Measurements from ENCODE around the gene TM9SF4.
"Not testable (repeated sequence)": the region's sequence is repeated elsewhere in the genome, so short reads cannot be mapped to it uniquely, and the experiment has no call there.

TM9SF4 gene

GRCh38 chr20:32167552-32167951 lies 58.0 kb downstream of the TM9SF4 start:
- Histone ChIP-seq H4K8ac (ENCODE audit: low read length) (no peak overlapping the region), H2AFZ (ENCODE audit: low read depth, low read length) (no peak overlapping the region), H2AK5ac (ENCODE audit: low read length, severe bottlenecking) (no peak overlapping the region), H3K36me3 (ENCODE audit: control insufficient read depth in 1 of 2, insufficient read depth in 2 of 2, low read depth in 1 of 2, low read length in 2 of 2) (peaks cover 49 to 50% of the 10 kb centered on the region in 2 experiments), H2BK5ac (ENCODE audit: low read depth, low read length, poor library complexity, severe bottlenecking) (no peak overlapping the region), H3K9me3 (ENCODE audit: control insufficient read depth, low read length) (no peaks in the 10 kb centered on the region), H3K18ac (ENCODE audit: low read depth in 1 of 2, low read length in 2 of 2) (no peak overlapping the region), H2BK120ac (ENCODE audit: low read depth, low read length) (no peak overlapping the region), H3K4me3 (ENCODE audit: insufficient read depth in 1 of 2, low read depth in 1 of 2, low read length in 2 of 2) (no peak overlapping the region), H3K4me2 (ENCODE audit: low read length, poor library complexity, severe bottlenecking) (no peak overlapping the region), H2BK12ac (ENCODE audit: low read length in 2 of 2) (no peak overlapping the region), H3K4ac (ENCODE audit: low read depth in 1 of 2, low read length in 2 of 2) (no peak overlapping the region), H3K27me3 (ENCODE audit: control insufficient read depth in 1 of 2, insufficient read depth in 1 of 2, low read length in 2 of 2) (no peaks in the 10 kb centered on the region), H3K27ac (ENCODE audit: low read length, poor library complexity, severe bottlenecking) (no peak overlapping the region), H4K91ac (ENCODE audit: low read length) (no peak overlapping the region), H3K9ac (ENCODE audit: low read length) (no peak overlapping the region), H2BK15ac (ENCODE audit: low read depth, poor library complexity, severe bottlenecking) (no peak overlapping the region), H3K14ac (ENCODE audit: low read length in 2 of 2) (no peak overlapping the region), H3K79me1 (replicated peaks; ENCODE audit: low read length, poor library complexity, severe bottlenecking) (peaks cover 5% of the 10 kb centered on the region), H3K4me1 (ENCODE audit: control insufficient read depth, insufficient read depth, low read depth, low read length) (peaks cover 6% of the 10 kb centered on the region), H3K23ac (ENCODE audit: low read length in 2 of 2) (no peak overlapping the region)
- WGBS = 100% methylated on average over 3 of the region's 4 CpGs
- no peak for DNase-seq

DNA sequence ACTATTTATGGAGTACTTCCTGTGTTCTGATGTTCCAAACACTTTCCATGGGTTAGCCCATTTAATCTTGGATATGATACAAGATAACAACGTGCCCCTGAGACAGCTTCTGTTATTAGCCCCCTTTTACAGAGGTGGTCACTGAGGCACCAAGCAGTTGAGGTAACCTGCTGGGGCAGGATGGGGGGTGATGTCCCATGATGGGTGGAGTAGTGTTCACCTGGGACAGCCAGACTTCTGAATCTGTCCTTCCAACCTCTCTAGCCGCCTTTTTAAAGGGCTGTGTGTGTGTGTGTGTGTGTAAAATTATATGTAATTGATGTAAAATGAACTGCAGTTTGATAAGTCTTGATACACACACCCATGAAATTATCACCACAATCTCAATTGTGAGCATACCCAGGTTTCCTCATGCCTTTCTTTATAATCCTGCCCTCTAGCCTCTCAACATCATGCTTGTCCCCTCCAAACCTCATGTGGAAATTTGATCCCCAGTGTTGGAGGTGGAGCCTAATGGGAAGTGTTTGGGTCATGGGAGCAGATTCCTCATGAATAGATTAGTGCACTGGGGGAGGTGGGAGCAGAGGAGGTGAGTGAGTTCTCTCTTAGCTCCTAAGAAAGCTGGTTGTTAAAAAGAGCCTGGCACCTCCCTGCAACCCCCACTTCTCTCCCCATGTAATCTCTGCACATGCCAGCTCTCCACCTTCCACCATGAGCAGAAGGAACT lies 58.8 kb downstream of the TM9SF4 start:
- Histone ChIP-seq H2BK120ac (ENCODE audit: low read depth, low read length) (no peak overlapping the region), H4K8ac (ENCODE audit: low read length) (peak overlapping the region; percentile 45), H2AK5ac (ENCODE audit: low read length, severe bottlenecking) (no peak overlapping the region), H2BK12ac (ENCODE audit: low read length in 2 of 2) (peak overlapping the region in 1 of 2 experiments; percentile 45), H3K4me2 (ENCODE audit: low read length, poor library complexity, severe bottlenecking) (no peak overlapping the region), H3K4me3 (ENCODE audit: insufficient read depth in 1 of 2, low read depth in 1 of 2, low read length in 2 of 2) (no peak overlapping the region), H4K91ac (ENCODE audit: low read length) (no peak overlapping the region), H2BK5ac (ENCODE audit: low read depth, low read length, poor library complexity, severe bottlenecking) (no peak overlapping the region), H3K9me3 (ENCODE audit: control insufficient read depth, low read length) (no peaks in the 10 kb centered on the region), H3K27me3 (ENCODE audit: control insufficient read depth in 1 of 2, insufficient read depth in 1 of 2, low read length in 2 of 2) (no peaks in the 10 kb centered on the region), H3K4ac (ENCODE audit: low read depth in 1 of 2, low read length in 2 of 2) (peak overlapping the region in 1 of 2 experiments; percentile 19), H3K14ac (ENCODE audit: low read length in 2 of 2) (no peak overlapping the region), H2BK15ac (ENCODE audit: low read depth, poor library complexity, severe bottlenecking) (no peak overlapping the region), H3K18ac (ENCODE audit: low read depth in 1 of 2, low read length in 2 of 2) (peak overlapping the region in 1 of 2 experiments; percentile 37), H3K23ac (ENCODE audit: low read length in 2 of 2) (no peak overlapping the region), H3K9ac (ENCODE audit: low read length) (no peak overlapping the region), H3K36me3 (ENCODE audit: control insufficient read depth in 1 of 2, insufficient read depth in 2 of 2, low read depth in 1 of 2, low read length in 2 of 2) (peaks cover 43 to 45% of the 10 kb centered on the region in 2 experiments), H3K79me1 (replicated peaks; ENCODE audit: low read length, poor library complexity, severe bottlenecking) (peaks cover 3% of the 10 kb centered on the region), H2AFZ (ENCODE audit: low read depth, low read length) (no peak overlapping the region), H3K4me1 (ENCODE audit: control insufficient read depth, insufficient read depth, low read depth, low read length) (peaks cover 7% of the 10 kb centered on the region), H3K27ac (ENCODE audit: low read length, poor library complexity, severe bottlenecking) (no peak overlapping the region)
- 88% methylated on average over 1 of the region's 2 CpGs for WGBS
- peak; percentile 47 for DNase-seq

DNA sequence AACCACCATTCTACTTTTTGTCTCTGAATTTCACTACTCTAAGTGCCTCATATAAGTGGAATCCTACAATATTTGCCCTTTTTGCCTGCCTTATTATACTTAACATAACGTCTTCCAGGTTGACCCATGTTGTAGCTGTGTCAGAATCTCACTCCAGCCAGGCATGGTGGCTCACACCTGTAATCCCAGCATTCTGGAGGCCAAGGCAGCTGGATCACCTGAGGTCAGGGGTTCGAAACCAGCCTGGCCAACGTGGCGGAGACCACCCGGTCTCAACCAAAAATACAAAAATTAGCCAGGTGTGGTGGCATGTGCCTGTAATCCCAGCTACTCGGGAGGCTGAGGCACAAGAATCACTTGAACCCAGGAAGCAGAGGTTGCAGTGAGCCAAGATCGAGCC lies 68.2 kb downstream of the TM9SF4 start:
- not testable (repeated sequence) for H4K8ac ChIP-seq (ENCODE audit: low read length); H3K4me2 ChIP-seq (ENCODE audit: low read length, poor library complexity, severe bottlenecking); H3K14ac ChIP-seq (ENCODE audit: low read length in 2 of 2); H3K4me1 ChIP-seq (ENCODE audit: control insufficient read depth, insufficient read depth, low read depth, low read length); H3K4ac ChIP-seq (ENCODE audit: low read depth in 1 of 2, low read length in 2 of 2); H3K36me3 ChIP-seq (ENCODE audit: control insufficient read depth in 1 of 2, insufficient read depth in 2 of 2, low read depth in 1 of 2, low read length in 2 of 2); H2BK15ac ChIP-seq (ENCODE audit: low read depth, poor library complexity, severe bottlenecking); H3K79me1 ChIP-seq (replicated peaks; ENCODE audit: low read length, poor library complexity, severe bottlenecking); H2AFZ ChIP-seq (ENCODE audit: low read depth, low read length); H3K4me3 ChIP-seq (ENCODE audit: insufficient read depth in 1 of 2, low read depth in 1 of 2, low read length in 2 of 2); H3K27me3 ChIP-seq (ENCODE audit: control insufficient read depth in 1 of 2, insufficient read depth in 1 of 2, low read length in 2 of 2); DNase-seq; H3K9ac ChIP-seq (ENCODE audit: low read length); H3K23ac ChIP-seq (ENCODE audit: low read length in 2 of 2); H4K91ac ChIP-seq (ENCODE audit: low read length); H2BK12ac ChIP-seq (ENCODE audit: low read length in 2 of 2); H3K27ac ChIP-seq (ENCODE audit: low read length, poor library complexity, severe bottlenecking); H2BK5ac ChIP-seq (ENCODE audit: low read depth, low read length, poor library complexity, severe bottlenecking); H2AK5ac ChIP-seq (ENCODE audit: low read length, severe bottlenecking); H3K9me3 ChIP-seq (ENCODE audit: control insufficient read depth, low read length); H3K18ac ChIP-seq (ENCODE audit: low read depth in 1 of 2, low read length in 2 of 2); H2BK120ac ChIP-seq (ENCODE audit: low read depth, low read length)
- whole genome bisulfite sequencing = 96% methylated on average over 6 of the region's 7 CpGs

- 85% methylated on average over 2 of the region's 2 CpGs for WGBS
- H4K8ac ChIP-seq (ENCODE audit: low read length) = no peak overlapping the region
- H3K9ac ChIP-seq (ENCODE audit: low read length) = no peak overlapping the region
Observed at GRCh38 chr20:32179515-32179914, 70.0 kb downstream of the TM9SF4 start.

More at GRCh38 chr20:32179515-32179914, 70.0 kb downstream of the TM9SF4 start:
- H2BK12ac ChIP-seq (ENCODE audit: low read length in 2 of 2) = no peak overlapping the region
- no peaks in the 10 kb centered on the region for H3K9me3 ChIP-seq (ENCODE audit: control insufficient read depth, low read length)
- DNase-seq = no peak
- H3K14ac ChIP-seq (ENCODE audit: low read length in 2 of 2) = no peak overlapping the region
- H3K18ac ChIP-seq (ENCODE audit: low read depth in 1 of 2, low read length in 2 of 2) = no peak overlapping the region
- H3K4me1 ChIP-seq (ENCODE audit: control insufficient read depth, insufficient read depth, low read depth, low read length) = no peaks in the 10 kb centered on the region
- H2AFZ ChIP-seq (ENCODE audit: low read depth, low read length) = no peak overlapping the region
- no peak overlapping the region for H2BK5ac ChIP-seq (ENCODE audit: low read depth, low read length, poor library complexity, severe bottlenecking)
- no peak overlapping the region for H3K27ac ChIP-seq (ENCODE audit: low read length, poor library complexity, severe bottlenecking)
- no peak overlapping the region for H3K4ac ChIP-seq (ENCODE audit: low read depth in 1 of 2, low read length in 2 of 2)
- no peak overlapping the region for H4K91ac ChIP-seq (ENCODE audit: low read length)
- H2BK15ac ChIP-seq (ENCODE audit: low read depth, poor library complexity, severe bottlenecking) = no peak overlapping the region
- no peak overlapping the region for H2BK120ac ChIP-seq (ENCODE audit: low read depth, low read length)
- no peak overlapping the region for H3K4me3 ChIP-seq (ENCODE audit: insufficient read depth in 1 of 2, low read depth in 1 of 2, low read length in 2 of 2)
- no peaks in the 10 kb centered on the region for H3K36me3 ChIP-seq (ENCODE audit: control insufficient read depth in 1 of 2, insufficient read depth in 2 of 2, low read depth in 1 of 2, low read length in 2 of 2)
- H3K79me1 ChIP-seq (replicated peaks; ENCODE audit: low read length, poor library complexity, severe bottlenecking) = no peaks in the 10 kb centered on the region
- no peaks in the 10 kb centered on the region for H3K27me3 ChIP-seq (ENCODE audit: control insufficient read depth in 1 of 2, insufficient read depth in 1 of 2, low read length in 2 of 2)
- no peak overlapping the region for H2AK5ac ChIP-seq (ENCODE audit: low read length, severe bottlenecking)
- H3K4me2 ChIP-seq (ENCODE audit: low read length, poor library complexity, severe bottlenecking) = no peak overlapping the region
- H3K23ac ChIP-seq (ENCODE audit: low read length in 2 of 2) = no peak overlapping the region

Data from mesenchymal stem cell (in vitro differentiated cells and primary cell).